MG63 (cell line): Measurements from ENCODE around the gene ZMYND11. TPM values are rescaled to one million over a fixed set of nuclear protein-coding genes. Genes with fewer than 3 reads are reported as not detected.

ENCODE experiments used
- DNase-seq: peaks from one replicate; pipeline ENCODE4 v3.0.0-alpha.2; 2020
- H3K27me3 ChIP-seq: fragments of 250-450 bp; sonication (Bioruptor Pico); 2 replicates; pipeline ENCODE4 v1.5.1; 2020; ENCODE audit warnings: mild to moderate bottlenecking, moderate library complexity
- H3K36me3 ChIP-seq: fragments of 250-450 bp; sonication (Bioruptor Pico); 2 replicates; pipeline ENCODE4 v1.5.1; 2020; ENCODE audit warnings: mild to moderate bottlenecking, moderate library complexity
- H3K4me3 ChIP-seq: fragments of 250-450 bp; sonication (Bioruptor Pico); 2 replicates; pipeline ENCODE4 v1.5.1; 2020; ENCODE audit warnings: mild to moderate bottlenecking, moderate library complexity
- H3K9me3 ChIP-seq: fragments of 250-450 bp; sonication (Bioruptor Pico); 2 replicates; pipeline ENCODE4 v1.5.1; 2020; ENCODE audit warnings: mild to moderate bottlenecking, moderate library complexity
- total RNA-seq: library from RNA; depleted of rRNA; stranded (reverse); fragments of >200 nt; shearing (Covaris generic); gene quantifications from 2 replicates; pipeline ENCODE4 v1.2.3, GENCODE V29; 2014; ENCODE audit warnings: low replicate concordance

ZMYND11 gene
- total RNA-seq, 1 experiment from 2014 or later: 43.4 TPM

DNA sequence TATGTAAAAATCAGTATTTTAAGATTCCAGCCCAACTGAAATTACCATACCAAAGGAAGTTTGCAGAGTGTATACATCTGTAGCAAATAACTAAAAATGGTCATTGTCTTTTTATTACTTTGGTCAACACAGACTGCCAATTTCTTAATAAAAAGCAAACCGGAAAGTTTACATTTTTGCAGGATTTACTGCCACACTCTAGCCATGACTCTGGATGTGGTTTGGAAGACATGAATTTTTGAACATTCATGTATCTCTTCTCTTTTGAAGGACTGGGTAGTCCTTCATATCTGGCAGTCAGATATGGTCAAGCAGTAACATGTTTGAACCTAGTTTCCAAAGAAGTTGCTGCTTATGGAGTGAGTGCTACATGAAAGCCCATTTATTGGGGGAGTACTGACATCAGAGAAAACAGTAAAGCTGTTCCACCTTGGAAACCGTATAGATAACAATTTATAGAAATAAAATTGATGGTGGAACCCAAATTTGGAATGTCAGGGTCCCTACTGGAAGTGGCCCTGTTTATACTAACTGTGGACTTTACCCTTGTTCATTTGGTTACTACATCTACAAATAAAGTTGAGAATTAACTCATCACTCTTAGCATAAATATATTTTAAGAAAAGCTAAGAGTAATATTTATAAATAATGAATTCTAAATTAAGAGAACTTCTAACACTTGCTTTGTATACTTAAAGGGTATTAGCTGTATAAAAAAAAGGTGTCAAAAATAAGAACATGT, 84.6 kb downstream of the ZMYND11 start:
- Histone ChIP-seq H3K27me3 (no peaks in the 10 kb centered on the region), H3K4me3 (no peak overlapping the region), H3K36me3 (no peaks in the 10 kb centered on the region), H3K9me3 (no peaks in the 10 kb centered on the region)
- no peak for DNase-seq

DNA sequence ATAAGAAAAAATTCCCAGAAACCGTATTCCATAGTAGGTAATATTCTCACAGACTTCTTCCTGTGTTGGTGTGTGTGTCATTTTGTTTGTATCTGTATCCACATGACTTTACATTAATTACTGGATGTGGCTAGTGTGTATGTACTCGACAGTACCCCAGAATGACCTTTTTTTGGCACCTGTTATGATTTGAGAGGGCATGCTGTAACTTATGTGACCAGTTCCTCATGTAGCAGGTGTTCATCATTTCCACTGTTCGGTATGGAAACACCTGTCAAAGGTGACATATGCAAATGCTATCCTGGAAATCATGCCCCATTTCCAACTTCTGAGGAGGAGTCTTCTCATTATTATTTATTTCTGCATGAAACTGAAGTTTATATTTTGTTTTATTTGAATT, 89.3 kb downstream of the ZMYND11 start:
- Histone ChIP-seq H3K27me3 (no peaks in the 10 kb centered on the region), H3K4me3 (no peak overlapping the region), H3K36me3 (no peaks in the 10 kb centered on the region), H3K9me3 (no peaks in the 10 kb centered on the region)
- DNase-seq: no peak

DNA sequence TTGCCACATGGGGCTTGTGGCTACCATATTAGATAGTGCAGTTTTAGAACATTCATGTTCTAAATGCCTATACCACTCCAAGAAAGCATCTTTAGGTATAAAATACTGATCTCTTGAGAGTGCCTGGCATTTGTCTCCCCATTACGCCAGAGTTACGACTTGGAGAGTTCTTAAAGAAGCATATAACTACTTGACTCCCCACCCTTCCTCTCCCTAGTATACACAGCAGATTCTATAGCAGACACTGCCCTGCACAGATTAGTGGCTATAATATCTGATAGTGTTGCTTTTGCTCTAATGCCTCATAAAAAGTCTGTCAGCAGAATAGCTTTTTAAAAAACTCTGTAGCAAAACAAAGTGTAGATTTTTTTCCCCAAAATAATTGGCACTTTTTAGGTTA, 90.8 kb downstream of the ZMYND11 start:
- no peak for DNase-seq
- no peaks in the 10 kb centered on the region for H3K27me3 ChIP-seq
- H3K9me3 ChIP-seq: no peaks in the 10 kb centered on the region
- no peak overlapping the region for H3K4me3 ChIP-seq
- no peaks in the 10 kb centered on the region for H3K36me3 ChIP-seq

DNA sequence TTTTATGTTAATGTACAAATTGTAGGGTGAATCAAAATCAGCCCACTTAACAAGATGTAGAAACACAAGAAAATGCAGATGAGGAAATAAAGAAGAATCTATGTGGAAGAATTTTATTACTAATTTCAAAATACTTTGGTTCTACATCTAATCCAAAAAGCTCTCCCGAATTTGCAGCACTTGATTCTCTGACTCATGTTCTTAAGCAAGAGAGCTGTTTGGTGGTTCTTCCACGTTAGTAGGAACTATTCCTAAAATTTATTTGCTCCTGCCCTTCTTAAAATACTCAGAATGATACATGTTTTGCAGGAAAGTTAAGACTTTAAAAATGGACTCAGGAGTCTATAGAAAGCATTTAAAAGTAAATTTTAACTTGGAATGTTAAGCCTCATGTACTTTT, 91.8 kb downstream of the ZMYND11 start:
- no peak for DNase-seq
- Histone ChIP-seq H3K36me3 (no peaks in the 10 kb centered on the region), H3K4me3 (no peak overlapping the region), H3K9me3 (no peaks in the 10 kb centered on the region), H3K27me3 (no peaks in the 10 kb centered on the region)

DNA sequence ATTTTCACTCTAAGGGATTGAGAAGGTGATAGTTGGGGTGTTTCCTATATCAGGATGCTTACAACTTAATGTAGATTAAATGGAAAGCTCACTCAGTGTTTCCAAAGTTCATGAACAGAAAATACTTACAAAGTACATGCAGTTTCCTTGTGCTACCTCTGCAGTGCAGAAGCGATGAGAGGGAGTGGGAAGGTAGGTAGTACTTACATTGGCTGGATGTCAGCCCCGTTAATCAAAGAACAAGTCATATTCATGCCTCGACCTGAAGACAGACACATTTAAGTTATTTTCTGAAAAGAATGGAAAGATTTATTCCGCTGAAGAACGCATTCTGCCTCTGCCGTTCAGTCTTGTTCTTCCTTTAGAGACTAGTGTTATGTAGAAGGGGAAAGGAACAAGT, 93.1 kb downstream of the ZMYND11 start:
- Histone ChIP-seq H3K36me3 (no peaks in the 10 kb centered on the region), H3K27me3 (no peaks in the 10 kb centered on the region), H3K9me3 (no peaks in the 10 kb centered on the region), H3K4me3 (no peak overlapping the region)
- DNase-seq: no peak

DNA sequence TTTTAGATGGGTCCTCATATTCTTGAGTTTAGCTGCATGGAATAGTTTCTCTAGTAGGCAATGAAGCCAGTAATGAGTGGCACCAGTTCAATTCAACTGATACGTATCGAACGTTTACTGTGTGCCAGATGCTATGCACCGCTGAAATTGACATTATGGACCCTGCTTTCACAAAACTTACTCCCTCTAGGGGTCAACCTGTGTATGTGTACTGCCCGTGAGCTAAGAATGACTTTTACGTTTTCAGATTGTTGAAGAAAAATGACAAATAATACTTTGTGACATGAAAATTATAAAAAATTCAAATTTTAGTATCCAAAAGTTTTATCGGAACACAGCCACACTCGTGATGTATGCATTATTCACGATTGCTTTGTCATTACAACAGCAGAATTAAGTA, 95.5 kb downstream of the ZMYND11 start:
- DNase-seq: no peak
- Histone ChIP-seq H3K27me3 (no peaks in the 10 kb centered on the region), H3K36me3 (no peaks in the 10 kb centered on the region), H3K9me3 (no peaks in the 10 kb centered on the region), H3K4me3 (no peak overlapping the region)

DNA sequence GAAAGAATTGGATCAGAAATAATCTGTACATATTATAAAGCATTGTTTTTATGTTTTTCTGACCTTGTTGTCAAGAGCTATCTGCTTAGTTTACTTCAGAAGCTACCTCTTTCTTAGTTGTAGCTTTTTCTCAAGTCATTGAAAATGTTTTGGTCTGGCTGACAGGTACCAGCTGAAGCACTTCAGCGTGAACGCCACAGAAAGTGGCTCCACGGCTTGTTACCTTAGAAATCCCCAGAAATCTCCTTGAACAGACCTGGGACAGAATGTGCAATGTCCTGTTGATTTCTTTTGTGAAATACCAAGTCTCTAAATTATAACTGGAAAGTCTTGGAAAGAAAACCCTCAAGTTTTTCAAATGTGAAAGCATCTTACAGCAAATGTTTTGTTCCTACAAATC, 96.8 kb downstream of the ZMYND11 start:
- no peaks in the 10 kb centered on the region for H3K36me3 ChIP-seq
- H3K9me3 ChIP-seq: no peaks in the 10 kb centered on the region
- no peak for DNase-seq
- no peaks in the 10 kb centered on the region for H3K27me3 ChIP-seq
- no peak overlapping the region for H3K4me3 ChIP-seq

DNA sequence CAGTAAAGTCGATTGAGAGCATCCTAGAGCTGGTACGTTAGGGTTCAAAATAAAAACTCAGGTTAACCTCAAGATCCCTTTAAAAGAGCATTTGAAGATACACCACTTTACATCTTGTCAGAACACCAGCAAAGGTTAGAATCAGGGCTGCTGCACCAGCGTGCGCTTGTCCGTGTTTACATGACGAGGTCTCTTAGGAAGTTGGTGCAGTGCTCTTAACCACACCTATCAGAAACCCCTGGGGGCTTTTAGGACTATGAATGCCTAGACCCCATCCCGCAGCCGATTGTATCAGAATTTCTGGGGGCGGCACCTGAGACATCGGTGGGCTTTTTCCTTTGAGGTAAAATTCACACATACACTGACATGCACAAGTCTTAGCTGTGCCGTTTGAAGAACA, 97.6 kb downstream of the ZMYND11 start:
- DNase-seq: no peak
- Histone ChIP-seq H3K4me3 (no peak overlapping the region), H3K9me3 (no peaks in the 10 kb centered on the region), H3K36me3 (peaks cover 3% of the 10 kb centered on the region; the same call in 1 of the 2 replicates), H3K27me3 (no peaks in the 10 kb centered on the region)

DNA sequence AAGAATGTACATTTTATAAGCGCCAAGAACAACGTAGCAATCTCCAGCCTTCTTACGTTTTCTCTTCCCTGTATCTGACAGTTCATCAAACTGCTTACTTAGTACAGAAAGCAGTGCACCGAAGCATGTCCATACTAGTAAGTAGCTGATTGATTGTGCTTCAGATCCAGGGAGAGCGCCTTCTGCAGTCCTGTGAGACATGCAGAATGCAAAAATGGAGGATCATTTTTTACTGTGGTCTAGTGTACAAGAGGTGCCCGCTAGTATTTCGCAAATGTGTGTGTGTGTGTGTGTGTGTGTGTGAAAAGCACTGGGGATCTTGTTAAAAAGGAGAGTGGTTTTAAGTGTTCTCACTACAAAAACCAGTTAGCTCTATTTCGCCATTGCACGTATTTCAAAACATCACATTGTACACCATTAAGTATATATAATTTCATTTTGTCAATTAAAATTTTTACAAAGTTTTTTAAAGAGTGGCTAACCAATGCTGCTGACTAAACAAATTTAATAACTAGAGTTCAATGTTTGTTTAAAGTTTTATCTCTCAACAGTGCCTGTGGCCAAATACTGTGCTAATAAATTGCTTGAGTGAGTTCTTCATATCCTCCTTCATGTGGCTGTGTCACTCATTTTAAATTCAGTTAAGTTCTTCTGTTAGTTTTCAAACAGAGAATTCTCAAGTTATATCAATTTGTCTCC, 99.6 kb downstream of the ZMYND11 start:
- Histone ChIP-seq H3K9me3 (no peaks in the 10 kb centered on the region), H3K36me3 (peaks cover 3% of the 10 kb centered on the region), H3K27me3 (no peaks in the 10 kb centered on the region), H3K4me3 (no peak overlapping the region)
- no peak for DNase-seq

DNA sequence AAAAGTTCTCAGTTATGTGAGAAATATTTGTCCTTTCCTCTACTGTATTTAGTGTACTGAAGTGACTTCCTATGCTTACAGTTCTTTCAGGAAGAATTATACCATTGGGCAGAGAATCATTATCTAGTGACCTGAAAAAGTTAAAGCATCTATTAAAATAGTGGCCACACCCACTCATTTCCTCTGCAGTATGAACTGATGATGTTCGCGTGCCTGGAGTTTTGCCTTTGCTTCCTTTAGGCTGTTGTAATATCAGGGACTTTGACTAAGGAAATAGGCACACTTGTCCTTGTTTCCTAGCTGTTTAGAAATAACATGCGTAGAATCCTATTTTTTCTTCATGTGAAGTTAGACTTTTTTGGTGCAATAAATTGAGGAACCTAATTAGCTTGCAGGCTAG, 100.7 kb downstream of the ZMYND11 start:
- H3K36me3 ChIP-seq: peaks cover 5% of the 10 kb centered on the region
- no peak for DNase-seq

DNA sequence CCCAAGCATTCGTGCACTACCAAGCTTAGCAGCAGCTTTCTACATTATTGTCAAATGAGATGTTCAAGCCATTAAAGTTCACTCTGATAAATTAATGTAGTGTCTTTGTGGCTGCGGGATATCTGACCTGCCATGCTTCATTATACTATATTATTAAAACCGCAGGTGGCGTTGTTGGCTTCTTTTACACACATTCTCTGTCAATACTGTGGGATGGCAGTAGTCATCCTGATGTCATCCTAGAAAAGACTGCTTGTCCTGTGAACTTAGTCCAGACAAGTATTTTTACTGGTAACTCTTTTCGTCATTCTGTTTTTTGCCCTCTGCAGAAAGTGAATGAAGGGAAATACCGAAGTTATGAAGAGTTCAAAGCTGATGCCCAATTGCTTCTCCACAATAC, 103.9 kb downstream of the ZMYND11 start:
- no peak for DNase-seq
- Histone ChIP-seq H3K36me3 (peaks cover 10% of the 10 kb centered on the region), H3K9me3 (no peaks in the 10 kb centered on the region), H3K27me3 (no peaks in the 10 kb centered on the region), H3K4me3 (no peak overlapping the region)

More for the DNA sequence above, 100.7 kb downstream of the ZMYND11 start:
- Histone ChIP-seq H3K9me3 (no peaks in the 10 kb centered on the region), H3K4me3 (no peak overlapping the region), H3K27me3 (no peaks in the 10 kb centered on the region)

DNA sequence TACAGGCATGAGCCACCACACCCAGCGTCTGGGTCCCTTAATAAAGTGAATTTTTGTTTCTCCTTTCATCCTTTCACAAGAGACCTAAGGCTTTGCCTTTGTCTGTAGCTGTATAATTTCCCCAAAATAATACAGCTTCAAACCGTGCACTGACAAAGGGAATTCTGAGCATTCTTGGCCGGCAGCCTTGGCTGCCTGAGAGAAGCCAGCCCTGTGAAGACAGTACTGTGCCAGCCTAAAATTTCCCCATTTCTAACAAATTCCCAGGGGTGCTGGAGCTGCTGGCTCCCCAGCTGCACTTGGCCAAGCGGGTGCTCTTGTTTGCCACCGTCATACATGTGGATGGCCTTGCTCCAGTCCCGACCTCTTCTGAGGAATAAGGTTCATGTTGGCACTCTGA, 106.2 kb downstream of the ZMYND11 start:
- H3K4me3 ChIP-seq: no peak overlapping the region
- H3K36me3 ChIP-seq: peaks cover 10% of the 10 kb centered on the region
- H3K27me3 ChIP-seq: no peaks in the 10 kb centered on the region
- DNase-seq: no peak
- no peaks in the 10 kb centered on the region for H3K9me3 ChIP-seq

DNA sequence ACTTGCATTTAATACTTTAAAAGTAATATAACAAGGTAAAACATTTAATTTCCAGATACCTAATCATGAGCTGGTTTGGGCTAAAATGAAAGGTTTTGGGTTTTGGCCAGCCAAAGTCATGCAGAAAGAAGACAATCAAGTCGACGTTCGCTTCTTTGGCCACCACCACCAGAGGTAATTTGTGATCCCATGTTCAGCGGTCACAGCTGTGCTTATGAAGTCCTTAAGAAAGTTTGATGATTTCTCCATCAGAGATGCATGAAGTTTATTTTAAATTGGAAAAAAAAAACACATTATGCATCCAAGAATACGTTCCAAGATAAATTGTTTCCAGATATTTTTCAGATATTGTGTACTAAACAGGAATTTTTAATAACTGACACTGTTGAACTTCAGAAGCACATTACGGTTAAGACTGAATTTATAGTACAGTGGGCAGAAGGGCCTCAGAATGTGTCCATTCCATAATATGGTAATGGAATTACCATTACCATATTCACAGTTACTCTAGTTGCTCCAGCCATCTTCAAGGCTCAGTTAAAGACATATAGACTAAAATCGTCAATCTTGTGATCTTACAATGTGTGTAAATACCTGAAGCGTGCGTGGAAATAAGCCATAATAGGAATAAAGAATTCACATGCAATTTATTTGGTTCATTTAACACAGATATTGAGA, 106.8 kb downstream of the ZMYND11 start:
- Histone ChIP-seq H3K4me3 (no peak overlapping the region), H3K36me3 (peaks cover 13% of the 10 kb centered on the region)

DNA sequence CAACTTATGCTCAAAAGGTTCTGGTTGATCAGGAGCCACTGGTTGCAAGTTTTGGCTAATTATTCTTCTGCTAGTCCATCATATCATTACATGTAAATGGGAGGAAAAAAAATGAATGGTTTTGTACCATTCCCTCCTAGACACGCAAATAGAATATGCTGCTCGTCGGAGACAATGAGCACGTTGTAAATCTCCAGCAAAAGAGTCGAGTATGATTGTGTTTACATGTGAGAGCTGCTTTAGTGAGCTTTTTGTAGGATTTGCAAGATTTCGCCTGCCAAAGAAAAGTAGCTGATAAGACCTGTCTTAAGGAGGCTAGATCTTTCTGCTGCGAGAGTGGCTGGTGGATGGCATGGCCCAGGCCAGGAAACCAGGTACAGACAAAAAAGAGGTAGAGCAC, 109.0 kb downstream of the ZMYND11 start:
- Histone ChIP-seq H3K36me3 (peaks cover 27% of the 10 kb centered on the region), H3K27me3 (no peaks in the 10 kb centered on the region), H3K9me3 (no peaks in the 10 kb centered on the region), H3K4me3 (no peak overlapping the region)
- no peak for DNase-seq

More for the DNA sequence above, 106.8 kb downstream of the ZMYND11 start:
- DNase-seq: no peak
- no peaks in the 10 kb centered on the region for H3K9me3 ChIP-seq
- no peaks in the 10 kb centered on the region for H3K27me3 ChIP-seq

DNA sequence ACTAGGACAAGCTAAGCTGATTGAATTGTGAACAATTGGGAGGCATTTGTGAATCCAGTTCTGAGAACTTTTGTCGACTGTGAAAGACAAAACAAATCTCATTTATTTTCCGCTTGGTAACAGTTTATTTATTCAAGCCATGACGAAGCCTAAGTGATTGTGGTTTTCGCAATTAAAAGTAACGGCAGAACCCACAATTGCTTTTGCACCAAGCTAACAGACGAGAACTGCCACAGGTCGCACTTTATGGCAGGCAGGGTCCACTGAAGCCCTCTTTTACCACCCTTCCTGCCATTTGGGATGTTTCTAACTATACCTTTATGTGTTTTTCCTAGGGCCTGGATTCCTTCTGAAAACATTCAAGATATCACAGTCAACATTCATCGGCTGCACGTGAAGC, 111.2 kb downstream of the ZMYND11 start:
- Histone ChIP-seq H3K4me3 (no peak overlapping the region), H3K27me3 (no peaks in the 10 kb centered on the region), H3K9me3 (no peaks in the 10 kb centered on the region), H3K36me3 (peaks cover 30% of the 10 kb centered on the region)
- DNase-seq: no peak

DNA sequence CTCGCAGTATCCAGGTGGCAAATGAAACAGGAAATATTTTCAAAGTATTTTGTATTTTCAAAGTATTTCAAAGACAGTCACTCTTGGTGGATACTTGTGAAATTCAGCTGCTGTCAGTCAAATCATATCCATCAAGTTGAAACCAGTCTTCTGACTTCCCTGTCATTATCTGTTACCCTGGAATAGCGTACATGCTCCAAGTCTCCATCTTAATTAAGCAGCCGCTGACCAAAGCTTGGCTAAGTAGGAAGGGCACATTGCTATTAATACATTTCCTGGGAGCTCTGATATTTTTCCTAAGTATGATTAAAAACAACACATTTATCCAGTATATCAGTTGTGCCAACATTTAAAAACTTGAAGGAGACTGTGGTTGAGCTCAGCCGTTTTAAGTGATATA, 112.2 kb downstream of the ZMYND11 start:
- no peaks in the 10 kb centered on the region for H3K27me3 ChIP-seq
- H3K4me3 ChIP-seq: no peak overlapping the region
- H3K9me3 ChIP-seq: no peaks in the 10 kb centered on the region
- no peak for DNase-seq
- peaks cover 30% of the 10 kb centered on the region for H3K36me3 ChIP-seq

DNA sequence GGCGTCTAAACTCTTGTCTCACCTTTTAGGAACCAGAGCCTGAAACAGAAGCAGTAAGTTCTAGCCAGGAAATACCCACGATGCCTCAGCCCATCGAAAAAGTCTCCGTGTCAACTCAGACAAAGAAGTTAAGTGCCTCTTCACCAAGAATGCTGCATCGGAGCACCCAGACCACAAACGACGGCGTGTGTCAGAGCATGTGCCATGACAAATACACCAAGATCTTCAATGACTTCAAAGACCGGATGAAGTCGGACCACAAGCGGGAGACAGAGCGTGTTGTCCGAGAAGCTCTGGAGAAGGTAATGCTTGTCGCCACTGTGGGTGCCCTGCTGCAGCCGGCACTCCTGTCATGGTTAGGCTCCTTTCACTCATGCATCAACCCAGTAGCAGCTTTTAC, 113.1 kb downstream of the ZMYND11 start:
- Histone ChIP-seq H3K27me3 (no peaks in the 10 kb centered on the region), H3K4me3 (no peak overlapping the region), H3K9me3 (no peaks in the 10 kb centered on the region), H3K36me3 (peaks cover 24% of the 10 kb centered on the region)
- no peak for DNase-seq
